ENCODE data around the gene ABTB2.
A peak's percentile ranks its signal among the peaks of the same experiment; 100 is the strongest.

The ABTB2 gene

DNA sequence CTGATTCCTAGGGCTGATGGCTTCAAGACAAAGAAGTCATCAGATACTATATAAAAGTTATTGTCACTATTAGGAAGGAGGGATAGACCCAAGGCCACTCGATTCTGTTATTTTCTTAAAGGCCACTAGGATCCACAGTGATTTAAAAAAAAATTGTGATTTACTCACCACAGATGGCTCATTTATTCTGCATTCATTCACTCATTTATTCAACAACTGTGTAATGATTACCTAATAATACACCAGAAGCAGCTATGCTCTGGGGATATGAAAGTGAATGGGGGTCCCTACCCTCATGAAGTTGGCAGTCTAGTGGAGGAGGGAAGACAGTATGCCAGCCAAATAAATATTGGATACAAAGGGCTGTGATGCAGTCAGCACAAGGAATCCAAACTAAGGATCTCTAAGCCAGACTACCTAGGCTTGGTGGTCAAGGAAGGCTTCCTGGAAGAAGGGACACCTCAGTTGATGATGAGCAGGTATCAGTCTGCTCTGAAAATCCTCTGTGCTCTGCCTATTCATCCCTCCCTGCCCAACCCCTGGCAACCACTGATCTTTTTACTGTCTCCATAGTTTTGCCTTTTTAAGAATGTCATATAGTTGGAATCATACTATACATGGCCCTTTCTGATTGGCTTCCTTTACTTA lies 141.9 kb downstream of the ABTB2 start:
- Histone ChIP-seq H3K27me3 (replicated peaks; ENCODE audit: control insufficient read depth, insufficient read depth, low read length) (no peaks in the 10 kb centered on the region), H3K9me3 (ENCODE audit: control insufficient read depth, low read length) (no peaks in the 10 kb centered on the region), H3K4me1 (ENCODE audit: control insufficient read depth, insufficient read depth, low read length) (peaks cover 27% of the 10 kb centered on the region), H3K36me3 (ENCODE audit: control insufficient read depth, insufficient read depth, low read length, severe bottlenecking) (no peaks in the 10 kb centered on the region), H3K4me3 (ENCODE audit: low read length) (no peak overlapping the region), H3K9ac (ENCODE audit: low read length) (no peak overlapping the region)
- no peak for DNase-seq (ENCODE audit: low read depth)

DNA sequence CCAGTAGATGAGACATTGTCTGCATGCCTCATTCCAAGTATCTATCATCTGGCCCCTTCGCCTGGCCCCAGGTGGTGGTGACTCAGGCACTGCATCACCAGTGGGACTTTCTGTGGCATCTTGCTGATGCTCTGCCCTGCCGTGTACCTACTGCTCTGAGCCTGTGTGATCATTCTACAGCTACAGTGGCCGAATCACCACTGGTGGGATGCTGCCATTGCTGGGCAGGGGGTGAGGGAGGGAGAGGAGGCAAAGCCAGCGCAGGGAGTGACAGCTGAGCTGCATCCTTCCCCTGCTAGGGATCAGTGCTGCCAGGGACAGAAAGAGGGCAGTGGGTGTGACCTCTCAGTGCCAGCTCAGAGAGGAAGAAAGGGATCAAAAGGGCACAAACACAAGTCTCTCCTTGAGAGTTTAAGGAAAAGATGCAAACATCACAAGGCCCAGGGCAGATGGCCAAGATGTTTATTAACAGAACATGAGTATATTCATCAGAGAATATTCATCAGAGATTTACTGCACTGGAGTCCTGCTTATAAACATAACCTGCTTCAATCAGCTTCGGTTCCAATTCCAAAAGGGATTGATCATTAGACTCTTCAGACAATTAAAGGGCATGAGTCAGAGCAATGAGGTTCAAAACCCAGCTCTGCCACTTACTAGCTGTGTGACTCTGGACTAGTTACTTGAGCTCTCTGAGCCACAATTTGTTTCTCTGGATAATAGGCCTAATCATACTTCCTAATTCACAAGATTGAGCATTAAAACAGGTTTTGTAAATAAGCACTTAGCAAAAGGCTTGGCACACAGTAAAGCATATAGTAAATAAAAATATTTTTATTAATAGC lies 142.6 kb downstream of the ABTB2 start:
- H3K27me3 ChIP-seq (replicated peaks; ENCODE audit: control insufficient read depth, insufficient read depth, low read length), result no peaks in the 10 kb centered on the region
- H3K4me3 ChIP-seq (ENCODE audit: low read length), result no peak overlapping the region
- no peaks in the 10 kb centered on the region for H3K9me3 ChIP-seq (ENCODE audit: control insufficient read depth, low read length)
- H3K36me3 ChIP-seq (ENCODE audit: control insufficient read depth, insufficient read depth, low read length, severe bottlenecking), result no peaks in the 10 kb centered on the region
- no peak overlapping the region for H3K9ac ChIP-seq (ENCODE audit: low read length)
- peak; percentile 41 for DNase-seq (ENCODE audit: low read depth)
- peaks cover 22% of the 10 kb centered on the region for H3K4me1 ChIP-seq (ENCODE audit: control insufficient read depth, insufficient read depth, low read length)

DNA sequence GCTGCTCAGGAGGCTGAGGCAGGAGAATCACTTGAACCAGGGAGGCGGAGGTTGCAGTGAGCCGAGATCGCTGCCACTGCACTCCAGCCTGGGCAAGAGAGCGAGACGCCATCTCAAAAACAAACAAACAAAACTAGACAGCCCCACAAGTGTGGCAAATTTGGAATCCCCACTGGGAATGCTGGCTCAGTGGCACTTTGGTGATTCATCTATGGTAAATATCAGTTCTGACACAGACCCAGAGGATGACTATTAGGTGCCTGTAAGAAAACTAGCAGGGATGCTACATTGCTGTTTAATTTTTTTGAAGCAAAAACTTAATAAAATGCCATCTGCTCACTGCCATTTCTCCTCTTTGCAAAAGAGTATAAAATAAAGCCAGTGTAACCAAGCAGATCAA lies 144.4 kb downstream of the ABTB2 start:
- peaks cover 17% of the 10 kb centered on the region for H3K4me1 ChIP-seq (ENCODE audit: control insufficient read depth, insufficient read depth, low read length)
- H3K27me3 ChIP-seq (replicated peaks; ENCODE audit: control insufficient read depth, insufficient read depth, low read length), result no peaks in the 10 kb centered on the region
- DNase-seq (ENCODE audit: low read depth), result peak; percentile 20
- H3K9ac ChIP-seq (ENCODE audit: low read length), result no peak overlapping the region
- no peaks in the 10 kb centered on the region for H3K36me3 ChIP-seq (ENCODE audit: control insufficient read depth, insufficient read depth, low read length, severe bottlenecking)
- H3K4me3 ChIP-seq (ENCODE audit: low read length), result no peak overlapping the region
- H3K9me3 ChIP-seq (ENCODE audit: control insufficient read depth, low read length), result no peaks in the 10 kb centered on the region

DNA sequence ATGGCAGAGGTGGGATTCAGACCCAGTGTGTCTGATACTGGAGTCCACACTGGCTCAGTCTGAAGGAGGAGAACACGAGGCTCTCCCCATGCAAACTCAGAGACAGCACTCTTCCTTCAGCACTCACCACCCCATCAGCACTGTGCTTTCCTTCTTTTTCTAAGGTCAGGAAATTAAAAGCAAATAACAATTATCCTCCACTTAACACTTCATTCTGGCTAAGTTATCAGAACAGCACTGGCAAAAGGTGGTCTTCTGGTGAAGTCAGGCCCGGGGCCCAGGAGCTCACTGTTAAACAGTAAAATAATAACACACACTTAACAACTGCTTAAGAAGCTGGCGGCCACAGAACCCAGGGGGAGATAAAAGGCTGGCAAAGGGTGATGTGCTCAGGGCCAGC lies 145.2 kb downstream of the ABTB2 start:
- Histone ChIP-seq H3K36me3 (ENCODE audit: control insufficient read depth, insufficient read depth, low read length, severe bottlenecking) (no peaks in the 10 kb centered on the region), H3K9me3 (ENCODE audit: control insufficient read depth, low read length) (no peaks in the 10 kb centered on the region), H3K4me3 (ENCODE audit: low read length) (no peak overlapping the region), H3K27me3 (replicated peaks; ENCODE audit: control insufficient read depth, insufficient read depth, low read length) (no peaks in the 10 kb centered on the region), H3K9ac (ENCODE audit: low read length) (no peak overlapping the region), H3K4me1 (ENCODE audit: control insufficient read depth, insufficient read depth, low read length) (peaks cover 23% of the 10 kb centered on the region)
- DNase-seq (ENCODE audit: low read depth), result no peak

DNA sequence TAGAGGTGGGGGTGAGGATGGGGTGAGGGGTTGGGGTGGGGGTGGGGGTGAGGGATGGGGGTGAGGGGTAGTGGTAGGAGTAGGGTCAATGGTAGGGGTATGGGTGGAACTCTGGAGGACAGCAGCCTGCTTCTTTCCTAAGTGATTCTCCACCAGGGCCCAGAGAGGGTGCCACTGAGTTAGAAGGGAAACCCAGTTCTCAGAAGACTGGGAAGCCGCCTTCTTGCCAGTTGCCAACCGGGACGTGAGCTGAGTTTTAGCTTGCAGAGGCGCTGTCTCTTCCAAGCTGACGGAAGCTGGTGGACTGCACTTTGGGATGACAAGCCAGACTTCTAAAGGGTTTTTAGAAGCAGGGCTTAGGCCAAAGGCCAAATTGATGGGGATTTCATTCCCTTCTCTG lies 148.0 kb downstream of the ABTB2 start:
- H3K9me3 ChIP-seq (ENCODE audit: control insufficient read depth, low read length), result no peaks in the 10 kb centered on the region
- H3K4me3 ChIP-seq (ENCODE audit: low read length), result no peak overlapping the region
- no peak overlapping the region for H3K9ac ChIP-seq (ENCODE audit: low read length)
- H3K36me3 ChIP-seq (ENCODE audit: control insufficient read depth, insufficient read depth, low read length, severe bottlenecking), result no peaks in the 10 kb centered on the region
- DNase-seq (ENCODE audit: low read depth), result no peak
- peaks cover 20% of the 10 kb centered on the region for H3K4me1 ChIP-seq (ENCODE audit: control insufficient read depth, insufficient read depth, low read length)
- no peaks in the 10 kb centered on the region for H3K27me3 ChIP-seq (replicated peaks; ENCODE audit: control insufficient read depth, insufficient read depth, low read length)

DNA sequence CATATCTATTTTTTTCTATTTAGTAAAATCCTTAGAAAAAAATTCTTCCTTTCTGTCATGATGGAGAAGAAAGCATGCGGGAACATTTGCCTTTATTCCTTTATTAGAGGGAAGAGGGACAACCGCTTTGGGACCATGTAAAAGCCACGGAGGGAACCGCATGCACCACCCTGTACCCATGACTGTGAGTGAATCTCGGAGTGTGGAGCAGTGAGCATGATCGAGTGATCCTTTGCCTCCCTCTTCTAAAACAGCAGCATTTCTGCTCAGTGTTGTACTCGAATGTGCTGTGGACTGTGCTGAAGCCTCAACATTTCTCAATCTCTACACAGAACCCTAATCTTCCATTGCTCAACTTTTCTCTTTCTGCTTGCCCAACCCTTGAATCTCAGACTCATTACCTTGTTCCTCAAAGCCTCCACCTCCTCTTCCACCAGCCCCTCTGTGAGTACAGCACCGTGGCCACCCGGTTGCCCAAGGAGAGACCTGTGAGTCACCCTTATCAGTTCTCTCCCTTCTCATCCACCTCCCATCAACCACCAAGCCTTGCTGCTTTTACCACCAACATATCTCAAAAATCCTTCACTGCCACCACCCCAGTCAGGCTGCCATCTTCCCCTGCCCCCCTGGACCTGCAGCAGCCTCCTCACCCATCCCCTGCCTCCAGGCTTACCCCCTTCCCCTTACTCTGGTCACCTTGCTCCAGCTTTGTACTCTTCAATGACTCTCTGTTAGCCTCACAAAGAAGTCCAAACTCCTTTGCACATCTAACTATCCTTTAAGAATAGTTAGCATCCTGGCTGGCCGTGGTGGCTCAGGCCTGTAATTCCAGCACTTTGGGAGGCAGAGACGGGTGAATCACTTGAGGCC lies 149.3 kb downstream of the ABTB2 start:
- H3K4me1 ChIP-seq (ENCODE audit: control insufficient read depth, insufficient read depth, low read length), result peaks cover 13% of the 10 kb centered on the region
- peak; percentile 46 for DNase-seq (ENCODE audit: low read depth)
- H3K4me3 ChIP-seq (ENCODE audit: low read length), result no peak overlapping the region
- no peaks in the 10 kb centered on the region for H3K9me3 ChIP-seq (ENCODE audit: control insufficient read depth, low read length)
- H3K36me3 ChIP-seq (ENCODE audit: control insufficient read depth, insufficient read depth, low read length, severe bottlenecking), result no peaks in the 10 kb centered on the region
- no peaks in the 10 kb centered on the region for H3K27me3 ChIP-seq (replicated peaks; ENCODE audit: control insufficient read depth, insufficient read depth, low read length)
- no peak overlapping the region for H3K9ac ChIP-seq (ENCODE audit: low read length)

DNA sequence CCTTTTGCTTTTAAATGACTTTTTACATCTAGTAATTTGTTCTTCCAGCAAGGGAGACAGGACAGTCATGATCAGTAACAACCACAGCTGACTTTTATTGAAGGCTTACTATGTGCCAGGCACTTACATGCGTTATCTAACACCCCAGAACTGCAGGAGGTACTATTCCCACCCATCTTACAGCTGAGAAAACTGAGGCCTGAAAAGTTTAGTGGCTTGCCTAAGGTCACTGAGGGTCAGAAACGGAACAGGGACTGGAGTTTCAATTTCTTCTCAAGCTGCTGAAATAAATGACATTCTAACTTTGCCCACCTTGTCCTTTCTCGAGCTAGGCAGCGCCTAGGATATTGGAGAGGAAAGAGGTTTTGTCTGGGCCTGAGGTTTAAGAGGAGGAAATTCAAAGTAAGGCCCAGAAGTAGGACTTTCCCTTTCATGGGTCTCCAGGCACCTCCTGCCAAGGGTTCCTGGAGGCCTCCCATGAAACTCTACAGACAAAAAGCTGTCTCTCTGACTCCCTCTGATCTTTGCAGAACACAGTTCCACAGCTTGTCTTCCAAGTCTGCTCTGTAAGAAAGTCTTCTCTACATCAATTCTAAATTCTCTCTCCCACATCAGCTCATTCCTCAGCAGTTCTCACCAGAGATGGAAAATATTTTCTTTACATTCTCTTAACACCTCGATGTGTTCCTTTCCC lies 150.2 kb downstream of the ABTB2 start:
- DNase-seq (ENCODE audit: low read depth), result no peak
- H3K4me1 ChIP-seq (ENCODE audit: control insufficient read depth, insufficient read depth, low read length), result peaks cover 10% of the 10 kb centered on the region
- no peaks in the 10 kb centered on the region for H3K9me3 ChIP-seq (ENCODE audit: control insufficient read depth, low read length)
- H3K36me3 ChIP-seq (ENCODE audit: control insufficient read depth, insufficient read depth, low read length, severe bottlenecking), result no peaks in the 10 kb centered on the region
- no peak overlapping the region for H3K9ac ChIP-seq (ENCODE audit: low read length)
- no peaks in the 10 kb centered on the region for H3K27me3 ChIP-seq (replicated peaks; ENCODE audit: control insufficient read depth, insufficient read depth, low read length)
- no peak overlapping the region for H3K4me3 ChIP-seq (ENCODE audit: low read length)

DNA sequence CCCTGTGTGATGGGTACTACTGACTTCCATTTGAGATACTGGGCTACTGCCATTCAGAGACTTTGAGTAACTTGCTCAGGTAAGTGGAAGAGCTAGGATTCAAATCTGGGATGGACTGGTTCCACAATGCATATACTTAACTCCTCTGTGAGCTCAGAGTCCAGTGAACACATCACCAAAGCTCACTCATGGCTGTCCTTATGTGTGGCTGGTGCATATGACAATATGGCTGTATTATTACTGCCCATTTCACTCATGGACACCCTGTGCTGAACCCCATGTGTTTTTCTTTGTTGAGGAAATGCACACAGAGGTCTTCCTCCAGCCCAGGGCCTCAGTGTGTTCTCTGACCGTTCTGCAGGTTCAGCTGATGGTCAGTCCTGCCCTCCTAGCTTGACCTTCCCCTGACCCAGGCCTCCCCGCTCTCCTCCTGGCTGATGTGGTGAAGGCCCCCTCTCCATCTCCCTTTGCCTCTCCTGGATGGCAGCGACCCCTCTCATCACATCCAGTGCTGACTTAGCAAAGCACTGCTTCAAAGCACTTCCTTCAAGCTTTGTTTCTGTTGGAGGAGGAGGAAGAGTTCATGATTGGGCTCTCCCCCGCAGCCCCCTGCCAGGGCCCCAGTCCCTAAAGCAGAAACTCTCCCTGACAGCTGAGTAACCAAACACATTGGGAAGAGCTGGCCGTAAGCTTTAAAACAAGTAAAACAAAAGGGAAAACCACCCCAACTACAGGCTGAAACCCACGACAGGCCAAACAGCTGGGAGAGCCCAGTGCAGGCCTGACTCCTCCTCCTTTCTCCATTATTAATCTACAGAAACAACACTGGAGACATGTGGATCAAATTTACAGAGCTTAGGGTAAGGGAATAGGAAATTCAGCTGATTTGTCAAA lies 151.2 kb downstream of the ABTB2 start:
- H3K9me3 ChIP-seq (ENCODE audit: control insufficient read depth, low read length), result no peaks in the 10 kb centered on the region

DNA sequence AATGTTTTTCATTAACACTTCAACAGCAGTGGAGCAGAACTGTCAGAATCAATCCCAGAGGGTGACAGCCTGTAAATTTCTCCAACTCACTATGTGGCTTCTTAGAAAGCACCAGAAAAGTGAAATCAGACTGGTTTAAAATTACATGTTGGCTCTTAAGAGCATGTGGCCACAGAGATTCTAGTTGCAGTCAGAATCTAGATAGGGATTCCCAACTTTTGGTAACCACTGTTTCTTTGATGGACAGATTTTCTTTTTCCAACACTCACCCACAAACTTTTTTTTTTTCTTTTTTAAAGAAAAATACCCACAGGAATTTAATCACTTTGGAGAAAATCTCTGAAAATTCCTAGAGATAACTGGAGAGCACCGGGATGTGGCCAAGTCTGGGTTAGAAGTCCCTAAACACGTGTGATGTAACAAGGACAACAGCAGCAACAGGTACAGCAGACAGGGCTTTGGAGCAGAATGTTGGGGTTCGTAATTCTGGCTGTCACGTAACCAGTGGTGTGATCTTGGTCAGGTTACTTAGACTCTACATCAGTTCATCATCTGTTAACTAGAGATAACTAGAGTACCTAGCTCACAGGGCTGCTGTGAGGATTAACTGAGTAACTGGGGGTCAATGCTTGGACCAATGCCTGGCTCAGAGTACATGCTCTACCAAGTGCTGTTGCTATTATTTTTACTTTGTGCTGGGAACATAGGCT lies 152.3 kb downstream of the ABTB2 start:
- Histone ChIP-seq H3K4me3 (ENCODE audit: low read length) (no peak overlapping the region), H3K27me3 (replicated peaks; ENCODE audit: control insufficient read depth, insufficient read depth, low read length) (peaks cover 3% of the 10 kb centered on the region), H3K4me1 (ENCODE audit: control insufficient read depth, insufficient read depth, low read length) (peaks cover 10% of the 10 kb centered on the region), H3K9ac (ENCODE audit: low read length) (no peak overlapping the region), H3K36me3 (ENCODE audit: control insufficient read depth, insufficient read depth, low read length, severe bottlenecking) (no peaks in the 10 kb centered on the region), H3K9me3 (ENCODE audit: control insufficient read depth, low read length) (no peaks in the 10 kb centered on the region)
- peak; percentile 21 for DNase-seq (ENCODE audit: low read depth)

More for the DNA sequence above, 151.2 kb downstream of the ABTB2 start:
- Histone ChIP-seq H3K4me1 (ENCODE audit: control insufficient read depth, insufficient read depth, low read length) (peaks cover 10% of the 10 kb centered on the region), H3K27me3 (replicated peaks; ENCODE audit: control insufficient read depth, insufficient read depth, low read length) (no peaks in the 10 kb centered on the region), H3K9ac (ENCODE audit: low read length) (no peak overlapping the region), H3K36me3 (ENCODE audit: control insufficient read depth, insufficient read depth, low read length, severe bottlenecking) (no peaks in the 10 kb centered on the region), H3K4me3 (ENCODE audit: low read length) (no peak overlapping the region)
- peak; percentile 53 for DNase-seq (ENCODE audit: low read depth)

All from adipocyte (in vitro differentiated cells).